Measurements from ENCODE around the gene SUGCT.
A peak's percentile ranks its signal among the peaks of the same experiment; 100 is the strongest.

SUGCT gene

GRCh38 chr7:40489844-40490602, 355.2 kb downstream of the SUGCT start:
- in situ Hi-C loops (cut with HindIII; ENCODE audit: low sequenced_read_pairs), result no loop called here
- no peak for TF ChIP-seq CTCF (IDR thresholded peaks at IDR 0.05; ENCODE audit: low read depth, low read length, missing control alignments)
- no peak overlapping the region for H3K4me3 ChIP-seq (ENCODE audit: low read depth, low read length)
- no peak for DNase-seq (ENCODE audit: low read depth)

- TF ChIP-seq CTCF (IDR thresholded peaks at IDR 0.05; ENCODE audit: low read depth, low read length, missing control alignments), result no peak
- no peak for DNase-seq (ENCODE audit: low read depth)
- in situ Hi-C loops (cut with HindIII; ENCODE audit: low sequenced_read_pairs), result no loop called here
- no peak overlapping the region for H3K4me3 ChIP-seq (ENCODE audit: low read depth, low read length)
Measured at GRCh38 chr7:40490603-40490924, 355.8 kb downstream of the SUGCT start.

- no peak overlapping the region for H3K4me3 ChIP-seq (ENCODE audit: low read depth, low read length)
- in situ Hi-C loops (cut with HindIII; ENCODE audit: low sequenced_read_pairs), result no loop called here
- no peak for DNase-seq (ENCODE audit: low read depth)
- no peak for TF ChIP-seq CTCF (IDR thresholded peaks at IDR 0.05; ENCODE audit: low read depth, low read length, missing control alignments)
Measured at GRCh38 chr7:40492946-40493345, 358.1 kb downstream of the SUGCT start.

GRCh38 chr7:40493609-40494051, 358.8 kb downstream of the SUGCT start:
- no peak for TF ChIP-seq CTCF (IDR thresholded peaks at IDR 0.05; ENCODE audit: low read depth, low read length, missing control alignments)
- DNase-seq (ENCODE audit: low read depth), result no peak
- in situ Hi-C loops (cut with HindIII; ENCODE audit: low sequenced_read_pairs), result no loop called here
- no peak overlapping the region for H3K4me3 ChIP-seq (ENCODE audit: low read depth, low read length)

- DNase-seq (ENCODE audit: low read depth), result no peak
Measured at GRCh38 chr7:40498924-40499510, 364.2 kb downstream of the SUGCT start.

GRCh38 chr7:40499718-40500117, 364.9 kb downstream of the SUGCT start:
- DNase-seq (ENCODE audit: low read depth), result peak; percentile 15
- in situ Hi-C loops (cut with HindIII; ENCODE audit: low sequenced_read_pairs), result no loop called here
- TF ChIP-seq CTCF (IDR thresholded peaks at IDR 0.05; ENCODE audit: low read depth, low read length, missing control alignments), result no peak
- H3K4me3 ChIP-seq (ENCODE audit: low read depth, low read length), result no peak overlapping the region

More at GRCh38 chr7:40498924-40499510, 364.2 kb downstream of the SUGCT start:
- in situ Hi-C loops (cut with HindIII; ENCODE audit: low sequenced_read_pairs), result no loop called here
- H3K4me3 ChIP-seq (ENCODE audit: low read depth, low read length), result no peak overlapping the region
- TF ChIP-seq CTCF (IDR thresholded peaks at IDR 0.05; ENCODE audit: low read depth, low read length, missing control alignments), result no peak

Data from astrocyte of the cerebellum (primary cell).